ENCODE data around the gene NAALADL1. TPM values are rescaled to one million over a fixed set of nuclear protein-coding genes. Genes with fewer than 3 reads are reported as not detected.

Gene NAALADL1
- polyA plus RNA-seq, 1 experiment = 9.4 TPM

DNA sequence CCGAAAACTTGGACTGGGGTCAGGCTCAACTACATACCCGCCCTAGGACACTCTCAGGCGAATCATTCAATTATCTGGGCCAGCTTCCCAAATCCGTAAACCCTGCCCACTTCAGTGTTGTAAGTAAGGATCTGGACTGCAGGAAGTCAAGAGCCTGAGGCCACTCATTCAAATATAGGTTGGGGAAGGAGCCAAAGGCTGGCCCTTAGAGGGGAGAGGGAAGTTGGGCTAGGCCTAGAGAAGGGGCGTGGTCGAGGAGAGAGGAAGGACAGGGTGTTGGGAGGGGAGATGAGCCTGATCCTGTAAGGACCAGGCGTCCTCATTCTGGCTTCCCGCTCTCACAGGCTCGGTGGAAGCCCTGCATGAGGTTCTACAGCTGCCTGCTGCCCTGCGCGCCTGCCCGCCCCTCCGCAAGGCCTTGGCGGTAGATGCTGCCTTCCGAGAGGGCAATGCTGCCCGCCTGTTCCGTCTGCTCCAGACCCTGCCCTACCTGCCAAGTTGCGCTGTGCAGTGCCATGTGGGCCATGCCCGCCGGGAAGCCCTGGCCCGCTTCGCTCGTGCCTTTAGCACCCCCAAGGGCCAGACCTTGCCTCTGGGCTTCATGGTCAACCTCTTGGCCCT lies 14.4 kb downstream of the NAALADL1 start:
- ChIA-PET POLR2A (no interaction called here), CTCF (no interaction called here)
- no peaks in the 10 kb centered on the region for H3K27me3 ChIP-seq (ENCODE audit: control insufficient read depth, insufficient read depth, low read length)
- H3K9me3 ChIP-seq (ENCODE audit: control insufficient read depth, insufficient read depth, low read length) = no peaks in the 10 kb centered on the region; the same call in 1 of the 2 replicates
- TF ChIP-seq, protein P1, sequence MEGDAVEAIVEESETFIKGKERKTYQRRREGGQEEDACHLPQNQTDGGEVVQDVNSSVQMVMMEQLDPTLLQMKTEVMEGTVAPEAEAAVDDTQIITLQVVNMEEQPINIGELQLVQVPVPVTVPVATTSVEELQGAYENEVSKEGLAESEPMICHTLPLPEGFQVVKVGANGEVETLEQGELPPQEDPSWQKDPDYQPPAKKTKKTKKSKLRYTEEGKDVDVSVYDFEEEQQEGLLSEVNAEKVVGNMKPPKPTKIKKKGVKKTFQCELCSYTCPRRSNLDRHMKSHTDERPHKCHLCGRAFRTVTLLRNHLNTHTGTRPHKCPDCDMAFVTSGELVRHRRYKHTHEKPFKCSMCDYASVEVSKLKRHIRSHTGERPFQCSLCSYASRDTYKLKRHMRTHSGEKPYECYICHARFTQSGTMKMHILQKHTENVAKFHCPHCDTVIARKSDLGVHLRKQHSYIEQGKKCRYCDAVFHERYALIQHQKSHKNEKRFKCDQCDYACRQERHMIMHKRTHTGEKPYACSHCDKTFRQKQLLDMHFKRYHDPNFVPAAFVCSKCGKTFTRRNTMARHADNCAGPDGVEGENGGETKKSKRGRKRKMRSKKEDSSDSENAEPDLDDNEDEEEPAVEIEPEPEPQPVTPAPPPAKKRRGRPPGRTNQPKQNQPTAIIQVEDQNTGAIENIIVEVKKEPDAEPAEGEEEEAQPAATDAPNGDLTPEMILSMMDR (IDR thresholded peaks at IDR 0.05; ENCODE audit: low read depth, low read length) = no peak
- DNase-seq (ENCODE audit: low read depth, low spot score) = no peak
- H3K27ac ChIP-seq (ENCODE audit: low read depth, low read length) = no peak overlapping the region
- no peak overlapping the region for H3K4me3 ChIP-seq (ENCODE audit: low read depth, low read length)

DNA sequence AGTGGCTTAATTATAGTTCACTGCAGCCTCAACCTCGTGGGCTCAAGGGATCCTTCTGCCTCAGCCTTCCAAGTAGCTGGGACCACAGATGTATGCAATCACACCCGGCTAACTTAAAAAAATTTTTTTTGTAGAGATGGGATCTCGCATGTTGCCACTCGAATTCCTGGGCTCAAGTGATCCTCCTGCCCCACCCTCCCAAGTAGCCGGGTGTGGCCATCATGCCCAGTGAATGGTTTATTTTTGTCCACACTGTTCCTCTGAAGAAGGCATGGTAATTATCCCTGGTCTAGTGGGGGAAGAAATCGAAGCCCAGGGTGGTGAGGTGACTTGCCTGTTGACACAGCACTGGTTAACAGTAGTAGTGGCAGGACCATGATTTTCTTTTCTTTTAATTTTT lies 15.5 kb downstream of the NAALADL1 start:
- H3K27me3 ChIP-seq (ENCODE audit: control insufficient read depth, insufficient read depth, low read length) = no peaks in the 10 kb centered on the region
- no peak for DNase-seq (ENCODE audit: low read depth, low spot score)
- no peaks in the 10 kb centered on the region; the same call in 1 of the 2 replicates for H3K9me3 ChIP-seq (ENCODE audit: control insufficient read depth, insufficient read depth, low read length)
- ChIA-PET CTCF (no interaction called here), POLR2A (no interaction called here)
- no peak overlapping the region for H3K4me3 ChIP-seq (ENCODE audit: low read depth, low read length)
- TF ChIP-seq, protein P1 (IDR thresholded peaks at IDR 0.05; ENCODE audit: low read depth, low read length) = no peak
- H3K27ac ChIP-seq (ENCODE audit: low read depth, low read length) = no peak overlapping the region

DNA sequence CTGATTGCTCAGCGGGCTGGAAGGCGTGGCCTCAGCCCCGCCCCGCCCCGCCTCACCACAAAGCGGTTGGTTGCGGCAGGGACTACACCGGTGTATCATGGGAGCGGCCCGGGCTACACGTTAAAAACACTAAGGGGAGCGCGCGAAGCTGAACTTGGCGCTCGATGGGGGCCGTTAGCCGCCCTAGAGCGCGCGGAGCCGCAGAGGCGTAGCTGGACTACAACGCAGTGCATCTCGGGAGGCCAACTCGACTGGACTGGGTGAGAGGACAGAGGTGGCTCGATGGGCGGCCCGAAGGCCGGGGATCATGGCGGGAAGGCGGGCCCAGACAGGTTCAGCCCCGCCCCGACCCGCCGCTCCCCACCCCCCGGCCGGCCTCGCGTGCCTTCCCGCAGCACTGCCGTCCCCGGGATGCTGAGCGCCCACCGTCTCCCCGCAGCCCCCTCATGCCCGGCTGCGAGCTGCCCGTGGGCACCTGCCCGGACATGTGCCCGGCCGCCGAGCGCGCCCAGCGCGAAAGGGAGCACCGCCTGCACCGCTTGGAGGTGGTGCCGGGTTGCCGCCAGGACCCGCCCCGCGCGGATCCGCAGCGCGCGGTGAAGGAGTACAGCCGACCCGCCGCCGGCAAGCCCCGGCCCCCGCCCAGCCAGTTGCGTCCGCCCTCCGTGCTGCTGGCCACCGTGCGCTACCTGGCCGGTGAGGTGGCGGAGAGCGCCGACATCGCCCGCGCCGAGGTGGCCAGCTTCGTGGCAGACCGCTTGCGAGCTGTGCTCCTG lies 17.3 kb downstream of the NAALADL1 start, which contains the start of gene SAC3D1:
TSS of gene SAC3D1 (plus strand) at position 364 of the 776 bp plus-strand sequence. CDS start at position 447, 83 bp downstream.
- no peaks in the 10 kb centered on the region; the same call in 1 of the 2 replicates for H3K9me3 ChIP-seq (ENCODE audit: control insufficient read depth, insufficient read depth, low read length)
- TF ChIP-seq, protein P1 (IDR thresholded peaks at IDR 0.05; ENCODE audit: low read depth, low read length) = no peak
- H3K27ac ChIP-seq (ENCODE audit: low read depth, low read length) = peak within 1 kb of the TSS; percentile 94
- peak within 1 kb of the TSS; percentile 71 for H3K4me3 ChIP-seq (ENCODE audit: low read depth, low read length)
- POLR2A ChIA-PET = interaction anchor here (0.5 to 1.4 kb wide), 4 partner anchors 14 to 94 kb away, joined by 3 to 4 read pairs (median 3); partner anchors contain the start of genes ARL2 and SNX15
- H3K27me3 ChIP-seq (ENCODE audit: control insufficient read depth, insufficient read depth, low read length) = no peaks in the 10 kb centered on the region
- DNase-seq (ENCODE audit: low read depth, low spot score) = peak; percentile 83
- CTCF ChIA-PET = interaction anchor here (0.6 to 1.9 kb wide), 3 partner anchors 12 to 686 kb away, joined by 3 to 7 read pairs (median 4); partner anchors contain the start of gene ARL2

DNA sequence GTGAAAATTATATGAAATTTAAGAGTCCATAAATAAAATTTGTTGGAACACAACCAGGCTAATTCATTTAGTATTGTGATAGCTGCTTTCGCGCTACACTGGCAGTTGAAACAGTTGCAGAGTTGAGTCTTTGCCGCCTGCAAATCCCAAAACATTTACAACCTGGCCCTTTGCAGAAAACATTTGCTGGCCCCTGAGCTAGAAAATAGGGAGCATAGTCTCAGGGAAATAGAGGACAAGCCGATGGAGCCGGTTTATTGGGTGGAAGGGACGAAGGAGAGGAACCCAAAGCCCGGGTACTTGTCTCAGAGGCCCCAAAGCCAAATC lies 17.9 kb downstream of the NAALADL1 start:
- no peak for DNase-seq (ENCODE audit: low read depth, low spot score)
- no peaks in the 10 kb centered on the region for H3K27me3 ChIP-seq (ENCODE audit: control insufficient read depth, insufficient read depth, low read length)
- ChIA-PET CTCF (interaction anchor here (1.3 to 1.9 kb wide), 2 partner anchors 12 to 26 kb away, joined by 4 to 7 read pairs; partner anchors contain the start of gene ARL2), POLR2A (interaction anchor here (0.5 to 1.4 kb wide), 4 partner anchors 13 to 94 kb away, joined by 3 to 4 read pairs (median 3); partner anchors contain the start of genes ARL2 and SNX15)
- TF ChIP-seq, protein P1 (IDR thresholded peaks at IDR 0.05; ENCODE audit: low read depth, low read length) = no peak
- H3K4me3 ChIP-seq (ENCODE audit: low read depth, low read length) = peak overlapping the region; percentile 71
- H3K27ac ChIP-seq (ENCODE audit: low read depth, low read length) = peak overlapping the region; percentile 94
- H3K9me3 ChIP-seq (ENCODE audit: control insufficient read depth, insufficient read depth, low read length) = no peaks in the 10 kb centered on the region; the same call in 1 of the 2 replicates

Data from AG04450 (cell line).